ENCODE results near the gene RNPEPL1. TPM values are rescaled to one million over a fixed set of nuclear protein-coding genes. Genes with fewer than 3 reads are reported as not detected.

Gene RNPEPL1
- total RNA-seq, 3 donors from 2014 or later, result 40.9 to 46.0 (median 42.9) TPM

DNA sequence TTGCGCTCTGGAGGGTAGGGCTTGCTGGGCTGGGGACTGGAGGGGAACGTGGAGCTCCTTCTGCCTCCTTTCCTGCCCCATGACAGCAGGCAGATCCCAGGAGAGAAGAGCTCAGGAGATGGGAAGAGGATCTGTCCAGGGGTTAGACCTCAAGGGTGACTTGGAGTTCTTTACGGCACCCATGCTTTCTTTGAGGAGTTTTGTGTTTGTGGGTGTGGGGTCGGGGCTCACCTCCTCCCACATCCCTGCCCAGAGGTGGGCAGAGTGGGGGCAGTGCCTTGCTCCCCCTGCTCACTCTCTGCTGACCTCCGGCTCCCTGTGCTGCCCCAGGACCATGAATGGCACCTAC lies 61.3 kb downstream of the RNPEPL1 start:
- ATAC-seq (no peak), DNase-seq (no peak)
- Mint-ChIP-seq H3K27me3 (ENCODE audit: low read depth) (no peaks in the 10 kb centered on the region), H3K4me1 (ENCODE audit: low read depth) (peaks cover 24% of the 10 kb centered on the region), H3K9me3 (peaks cover 11% of the 10 kb centered on the region), H3K36me3 (ENCODE audit: insufficient read depth) (peaks cover 2% of the 10 kb centered on the region), H3K4me3 (no peak overlapping the region)

DNA sequence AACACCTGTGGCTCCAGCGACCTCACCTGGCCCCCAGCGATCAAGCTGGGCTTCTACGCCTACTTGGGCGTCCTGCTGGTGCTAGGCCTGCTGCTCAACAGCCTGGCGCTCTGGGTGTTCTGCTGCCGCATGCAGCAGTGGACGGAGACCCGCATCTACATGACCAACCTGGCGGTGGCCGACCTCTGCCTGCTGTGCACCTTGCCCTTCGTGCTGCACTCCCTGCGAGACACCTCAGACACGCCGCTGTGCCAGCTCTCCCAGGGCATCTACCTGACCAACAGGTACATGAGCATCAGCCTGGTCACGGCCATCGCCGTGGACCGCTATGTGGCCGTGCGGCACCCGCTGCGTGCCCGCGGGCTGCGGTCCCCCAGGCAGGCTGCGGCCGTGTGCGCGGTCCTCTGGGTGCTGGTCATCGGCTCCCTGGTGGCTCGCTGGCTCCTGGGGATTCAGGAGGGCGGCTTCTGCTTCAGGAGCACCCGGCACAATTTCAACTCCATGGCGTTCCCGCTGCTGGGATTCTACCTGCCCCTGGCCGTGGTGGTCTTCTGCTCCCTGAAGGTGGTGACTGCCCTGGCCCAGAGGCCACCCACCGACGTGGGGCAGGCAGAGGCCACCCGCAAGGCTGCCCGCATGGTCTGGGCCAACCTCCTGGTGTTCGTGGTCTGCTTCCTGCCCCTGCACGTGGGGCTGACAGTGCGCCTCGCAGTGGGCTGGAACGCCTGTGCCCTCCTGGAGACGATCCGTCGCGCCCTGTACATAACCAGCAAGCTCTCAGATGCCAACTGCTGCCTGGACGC lies 61.9 kb downstream of the RNPEPL1 start:
- Mint-ChIP-seq H3K4me3 (no peak overlapping the region), H3K9me3 (peaks cover 11% of the 10 kb centered on the region), H3K36me3 (ENCODE audit: insufficient read depth) (peaks cover 2% of the 10 kb centered on the region), H3K27me3 (ENCODE audit: low read depth) (no peaks in the 10 kb centered on the region), H3K4me1 (ENCODE audit: low read depth) (peaks cover 19% of the 10 kb centered on the region)
- ATAC-seq (no peak), DNase-seq (no peak)

Other genes with a start within 250 kb of the RNPEPL1 start
- 1 to 10 TPM; 3.7 to 6.3 (median 5.9) TPM for gene GPC1, start 132.8 kb upstream of the RNPEPL1 start, total RNA-seq
- 10 to 100 TPM; 15.7 to 17.2 (median 15.8) TPM for gene ANKMY1, start 10.5 kb upstream of the RNPEPL1 start, total RNA-seq
- 1 to 10 TPM; 5.7 to 6.1 (median 5.9) TPM for gene DUSP28, start 8.1 kb upstream of the RNPEPL1 start, total RNA-seq
- 10 to 100 TPM; 38.2 to 43.4 (median 41.1) TPM for gene CAPN10, start 18.2 kb downstream of the RNPEPL1 start, total RNA-seq
- gene GPR35, start 57.0 kb downstream of the RNPEPL1 start, total RNA-seq, result 1 to 10 TPM; 3.0 to 3.5 (median 3.3) TPM
- not detected for gene AQP12B, start 114.4 kb downstream of the RNPEPL1 start, total RNA-seq
- gene AQP12A, start 123.4 kb downstream of the RNPEPL1 start, total RNA-seq, result not detected

Data from activated T-cell treated with anti-CD3 and anti-CD28 coated beads, Interleukin-2, amount 50 U/mL, for 4 hours (primary cell).